ENCODE results near the gene NSUN2.

The NSUN2 gene

DNA sequence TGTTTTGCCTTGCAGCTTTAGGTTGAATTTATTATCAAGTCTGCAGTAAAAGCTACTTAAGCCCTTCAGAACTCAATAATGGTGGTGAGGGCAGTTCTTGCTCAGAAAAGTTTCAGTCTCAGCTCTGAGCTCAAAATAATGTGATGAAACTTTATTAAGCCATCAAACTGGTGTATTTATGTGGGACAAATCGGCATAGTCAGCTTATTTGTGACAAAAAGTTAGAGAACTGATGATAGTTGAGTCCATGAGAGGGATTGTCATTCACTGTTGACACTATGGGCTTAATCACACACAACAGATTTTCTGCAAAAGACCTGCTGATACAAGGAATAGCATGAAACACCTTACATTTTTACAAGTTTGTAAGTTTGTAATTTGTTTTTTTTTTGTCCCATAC, 9.8 kb upstream of the NSUN2 start:
- DNase-seq = no peak

DNA sequence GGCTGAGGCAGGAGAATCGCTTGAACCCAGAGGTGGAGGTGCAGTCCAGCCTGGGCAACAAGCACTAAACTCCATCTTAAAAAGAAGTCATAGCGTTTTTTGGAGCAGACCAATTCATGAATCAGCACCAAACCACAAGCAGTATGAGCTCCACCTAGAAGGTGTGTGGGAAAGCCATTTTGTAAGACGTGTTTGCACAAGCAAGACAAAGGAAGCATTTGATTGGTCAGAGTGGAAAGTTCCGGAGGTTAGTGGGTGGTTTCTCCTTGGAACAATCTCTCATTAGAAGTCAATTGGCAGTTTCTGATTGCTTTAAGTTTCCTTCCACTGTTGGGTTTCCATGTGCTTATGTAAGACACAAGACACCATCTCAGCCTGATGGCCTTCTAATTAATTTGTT, 5.4 kb upstream of the NSUN2 start:
- DNase-seq = no peak

DNA sequence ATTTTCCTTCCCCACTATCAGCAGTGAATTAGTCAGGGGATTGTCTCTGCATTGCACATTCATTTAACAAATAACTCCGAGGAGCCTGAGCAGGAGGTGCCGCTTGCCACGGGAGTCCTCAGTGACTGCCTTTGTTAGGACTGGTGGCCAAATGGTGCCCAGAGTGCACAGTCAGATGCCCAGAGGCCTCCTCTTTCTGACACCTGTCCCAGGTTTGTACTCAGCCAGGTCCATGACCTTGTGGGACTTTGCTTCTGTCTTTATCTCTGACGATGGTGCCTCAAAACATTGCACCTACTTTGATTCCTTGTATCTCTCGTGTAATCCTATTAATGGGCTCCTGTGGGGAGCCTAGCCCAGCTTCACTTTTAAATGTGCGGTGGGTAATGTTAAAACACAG, 4.7 kb upstream of the NSUN2 start:
- DNase-seq = no peak

DNA sequence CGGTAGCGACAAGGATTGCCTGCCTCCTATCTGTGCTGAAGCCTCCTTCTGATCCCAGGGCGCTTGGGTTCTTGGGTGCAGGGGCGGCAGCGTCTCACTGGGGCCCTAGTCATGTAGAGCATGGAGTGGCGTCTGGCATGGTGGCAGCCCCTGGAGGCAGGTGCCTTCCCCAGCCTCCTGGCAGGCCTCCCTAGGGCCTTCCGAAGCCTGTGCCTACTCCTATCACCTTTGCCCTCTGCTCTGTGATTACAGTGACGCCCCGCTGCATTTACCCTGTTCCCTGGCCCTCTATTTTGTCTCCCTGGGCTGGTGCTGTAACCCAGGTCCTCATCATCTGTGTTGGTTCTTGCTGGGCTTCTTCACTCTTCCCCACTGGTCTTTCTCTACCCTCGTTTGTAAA, 4.2 kb upstream of the NSUN2 start:
- no peak for DNase-seq

GRCh38 chr5:6636293-6636692, 3.4 kb upstream of the NSUN2 start:
- no peak for DNase-seq

GRCh38 chr5:6634788-6635430, 2.1 kb upstream of the NSUN2 start:
- DNase-seq = no peak

DNA sequence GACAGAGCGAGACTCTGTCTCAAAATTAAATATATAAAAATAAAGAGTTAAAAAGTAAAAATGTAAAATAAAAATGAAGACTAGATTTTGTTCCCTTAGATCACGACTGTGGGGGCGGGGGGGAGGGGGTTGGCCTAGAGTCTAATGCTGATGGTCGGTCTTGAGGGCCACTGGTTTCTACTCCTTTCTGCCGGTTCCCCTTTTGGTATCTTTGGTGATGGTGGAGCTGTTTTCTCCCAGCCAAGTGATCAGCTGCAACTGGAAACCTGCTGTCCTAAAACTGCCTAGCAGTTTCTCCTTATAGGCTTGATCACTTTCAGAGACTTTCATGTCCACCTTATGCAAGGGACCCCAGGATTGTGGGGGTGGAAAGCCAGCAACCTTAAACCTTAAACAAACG, 1.5 kb upstream of the NSUN2 start:
- DNase-seq = no peak

- peak; percentile 67 for DNase-seq
Observed at GRCh38 chr5:6633469-6634245, 813 bp upstream of the NSUN2 start.

DNA sequence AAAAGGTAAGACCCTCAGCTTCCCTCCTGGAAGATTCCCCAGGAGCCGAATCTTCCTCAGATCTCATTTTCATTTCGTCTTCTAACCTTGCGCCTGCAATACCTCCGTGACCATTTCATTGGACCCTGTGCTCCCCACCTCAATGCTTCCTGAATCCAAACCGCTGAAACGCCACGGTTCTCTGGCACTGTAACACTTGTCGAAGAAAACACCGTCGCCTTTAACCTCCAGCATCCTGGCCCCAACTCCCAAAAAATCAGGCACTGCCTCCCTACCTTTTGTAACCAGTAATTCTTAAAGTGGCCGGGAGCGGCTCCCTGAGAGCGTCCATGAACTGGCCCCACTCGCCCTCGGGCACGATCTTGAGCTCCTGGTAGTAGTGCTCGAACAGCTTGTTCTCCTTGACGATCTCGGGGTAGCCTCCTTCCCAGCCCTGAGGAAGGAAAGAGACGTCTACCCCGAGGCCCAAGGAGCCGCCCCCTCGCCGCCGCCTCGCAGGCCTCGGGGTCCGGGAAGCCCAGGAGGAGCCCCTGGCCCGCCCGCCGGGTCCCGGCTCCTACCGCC, 438 bp downstream of the NSUN2 start:
- no peak for DNase-seq

DNA sequence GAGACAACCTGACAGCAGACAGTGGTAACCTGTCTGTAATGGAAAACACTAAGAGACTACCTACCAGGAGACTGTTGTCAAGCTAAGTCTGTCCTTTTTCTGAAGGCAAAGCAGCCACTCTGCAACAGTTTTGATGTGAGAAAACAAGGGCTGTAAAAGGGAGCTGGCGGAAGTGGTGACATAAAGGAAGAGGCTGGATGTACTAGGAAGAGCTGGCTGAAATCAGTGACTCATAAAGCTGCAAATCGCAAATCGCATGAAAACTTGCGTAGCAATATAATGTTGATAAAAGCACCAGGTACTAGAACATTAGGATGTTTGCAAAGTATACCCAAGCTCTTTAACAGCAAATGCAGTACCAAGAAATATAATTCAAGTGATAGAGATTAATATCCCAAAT, 1.4 kb downstream of the NSUN2 start:
- no peak for DNase-seq

GRCh38 chr5:6626508-6626907, 6.3 kb downstream of the NSUN2 start:
- no peak for DNase-seq

- no peak for DNase-seq
Observed at GRCh38 chr5:6623941-6624340, 8.9 kb downstream of the NSUN2 start.

- no peak for DNase-seq
Observed at GRCh38 chr5:6623228-6623627, 9.6 kb downstream of the NSUN2 start.

DNA sequence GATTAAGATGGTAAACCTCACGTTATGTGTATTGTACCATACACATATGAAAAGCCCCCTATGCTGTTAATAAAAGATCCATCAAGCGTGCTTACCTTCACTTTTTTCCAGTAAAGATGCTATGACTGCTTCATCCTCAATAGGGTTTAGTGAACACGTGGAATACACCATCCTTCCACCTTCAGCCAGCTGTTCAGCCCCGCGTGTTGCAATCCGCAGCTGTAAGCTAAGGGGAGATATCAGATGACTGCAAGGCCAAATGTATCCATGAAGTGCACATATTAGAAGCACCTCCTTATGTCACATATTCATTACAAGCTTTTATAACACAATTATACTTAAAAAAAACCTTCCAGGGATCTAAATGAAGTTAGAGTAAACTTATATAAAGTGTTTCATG, 16.2 kb downstream of the NSUN2 start:
- DNase-seq = no peak

DNA sequence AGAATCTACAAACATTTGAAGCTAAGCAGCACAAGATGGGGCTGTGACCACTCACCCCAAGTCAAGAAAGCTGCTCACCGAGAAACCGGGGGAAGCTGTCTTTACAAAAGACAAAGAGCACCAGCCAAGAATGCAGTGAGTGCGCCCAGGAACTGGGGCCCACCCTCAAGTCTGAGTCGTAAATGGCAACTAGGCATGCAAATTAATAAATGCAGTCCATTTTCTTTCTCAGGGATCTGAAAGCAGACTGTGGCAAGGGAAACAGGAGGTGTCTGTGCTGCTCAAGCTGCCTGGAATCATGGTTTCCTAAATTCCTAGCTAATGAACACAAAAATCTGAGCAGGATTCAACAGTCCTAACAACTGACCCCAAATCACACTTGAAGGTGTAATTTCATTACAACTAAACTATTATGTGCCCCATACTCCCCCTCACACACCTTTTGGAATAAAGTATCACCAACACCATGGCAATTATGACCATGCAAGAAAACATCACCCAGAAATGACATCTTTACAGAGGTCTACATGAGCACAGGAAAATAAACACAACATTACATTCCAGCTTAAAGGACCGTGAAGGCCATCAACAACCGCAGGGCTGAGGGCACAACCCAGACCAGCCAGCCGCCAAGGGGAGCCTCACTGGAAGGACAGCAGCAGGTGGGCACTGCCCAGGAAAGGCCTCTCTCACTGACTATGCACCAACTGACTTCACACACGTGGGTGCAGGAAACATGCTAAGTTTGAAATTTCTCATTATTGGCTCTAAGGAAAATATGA, 17.6 kb downstream of the NSUN2 start:
- no peak for DNase-seq

DNA sequence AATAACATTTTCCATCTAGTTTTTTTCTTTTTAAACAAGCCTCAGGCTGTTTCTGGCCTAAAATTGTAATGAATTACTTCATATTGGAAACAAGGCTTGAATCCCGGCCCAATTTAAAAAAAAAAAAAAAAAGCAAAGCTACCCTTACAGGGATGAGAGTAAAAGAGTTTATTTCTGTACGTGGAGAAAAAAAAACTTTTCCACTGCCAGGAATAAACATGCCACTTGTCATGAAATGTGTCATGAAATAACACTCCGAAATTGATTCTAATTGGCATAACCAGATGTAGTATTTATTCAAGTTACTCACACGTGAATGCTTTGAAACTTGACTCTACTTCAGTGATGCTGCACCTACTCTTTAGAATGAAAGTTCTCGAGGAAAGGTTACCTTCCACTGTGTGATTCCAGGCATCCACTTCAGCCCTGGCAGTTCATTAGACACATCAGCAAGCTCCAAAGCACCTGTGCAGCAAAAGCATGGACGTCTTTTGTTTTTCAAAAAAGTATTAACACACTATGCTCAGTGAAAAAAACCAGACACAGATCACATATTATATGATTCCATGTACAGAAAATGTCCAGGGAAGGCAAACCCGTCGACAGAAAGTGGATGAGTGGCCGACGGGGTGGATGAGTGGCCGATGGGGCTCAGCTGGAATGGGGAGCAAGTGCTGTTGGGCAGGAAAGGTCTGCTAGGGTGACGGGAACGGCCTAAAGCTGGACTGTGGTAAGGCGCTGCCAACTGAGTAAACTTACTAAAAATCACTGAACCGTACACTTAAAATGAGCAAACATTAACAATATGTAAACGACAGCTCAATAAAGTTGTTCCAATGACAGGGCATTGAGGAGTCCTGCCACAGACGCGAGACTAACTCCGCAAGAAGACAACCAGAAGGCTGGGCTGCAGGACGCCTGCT, 21.2 kb downstream of the NSUN2 start:
- no peak for DNase-seq

DNA sequence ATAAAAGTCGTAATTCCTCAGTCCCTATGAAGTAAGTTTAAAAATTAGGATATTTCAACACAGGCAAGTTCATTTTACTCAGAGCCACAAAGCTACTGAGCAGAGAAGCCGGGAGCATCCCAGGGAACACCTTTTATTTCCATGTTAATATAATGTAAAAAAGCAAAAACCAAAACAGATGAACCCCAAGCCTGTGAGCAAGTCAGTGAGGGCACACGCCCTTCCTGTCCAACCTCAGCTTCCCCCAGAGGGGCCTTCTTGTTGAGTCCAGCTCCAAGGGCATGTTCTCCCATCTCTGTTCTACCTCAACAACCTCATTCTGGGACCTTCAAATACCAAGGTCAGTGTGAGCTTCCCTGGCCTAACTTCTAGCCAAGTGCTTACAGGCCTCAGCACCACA, 24.8 kb downstream of the NSUN2 start:
- DNase-seq = no peak

DNA sequence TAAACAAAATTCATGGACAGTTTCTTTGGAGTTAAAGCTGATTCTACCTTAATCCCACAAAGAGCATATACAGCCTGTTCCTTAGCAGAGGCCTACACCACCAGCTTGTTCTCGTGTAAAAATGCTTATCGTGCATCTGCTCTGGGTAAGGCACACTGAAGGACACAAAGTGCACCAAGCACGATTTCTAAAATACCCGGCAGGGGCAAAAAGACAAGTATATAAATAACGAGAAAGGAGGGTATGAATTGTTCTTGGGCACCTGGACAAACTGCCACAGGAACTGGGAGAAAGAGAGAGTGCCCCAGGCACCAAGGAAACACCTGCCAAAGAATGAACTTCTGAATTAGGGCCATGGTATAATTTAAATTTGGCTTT, 25.3 kb downstream of the NSUN2 start:
- no peak for DNase-seq

- no peak for DNase-seq
Observed at GRCh38 chr5:6606884-6607558, 25.8 kb downstream of the NSUN2 start.

GRCh38 chr5:6604946-6605345, 27.9 kb downstream of the NSUN2 start:
- DNase-seq = no peak

DNA sequence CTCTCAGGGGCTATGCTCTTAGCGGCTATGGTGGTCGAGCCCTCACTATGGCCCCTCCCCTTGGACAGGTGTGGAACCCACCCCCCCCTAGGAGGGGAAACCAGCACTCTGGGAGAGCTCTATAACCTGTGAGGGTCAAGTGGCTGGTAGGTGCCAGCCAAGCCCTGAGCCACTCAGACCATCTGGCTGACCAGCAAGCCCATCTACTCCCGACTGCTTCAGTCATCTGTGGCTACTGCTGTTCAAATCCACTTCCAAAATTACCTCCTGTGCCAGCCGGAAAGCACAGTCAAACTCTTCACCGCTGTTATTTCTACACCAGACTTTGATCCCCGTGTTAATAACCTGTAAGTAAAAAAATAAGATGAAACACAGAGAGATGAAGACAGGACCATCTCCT, 28.5 kb downstream of the NSUN2 start:
- DNase-seq = no peak

DNA sequence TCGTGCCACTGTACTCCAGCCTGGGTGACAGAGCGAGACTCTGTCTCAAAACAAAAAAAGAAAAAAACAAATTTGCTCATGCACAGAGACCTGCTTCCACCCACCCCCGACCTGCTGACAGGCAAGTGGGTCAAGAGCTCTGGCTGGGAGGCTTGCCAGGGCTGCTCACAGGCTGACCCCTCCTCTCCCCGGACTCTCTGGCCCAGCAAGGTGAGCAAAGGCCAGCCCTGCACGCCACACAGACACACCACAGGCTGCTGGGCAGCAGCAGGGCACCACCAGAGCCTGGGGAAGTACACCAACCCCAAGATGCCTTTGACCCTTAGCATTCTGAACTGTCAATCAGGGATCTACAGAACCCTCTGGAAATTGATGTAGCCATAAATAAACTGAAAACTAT, 29.2 kb downstream of the NSUN2 start:
- DNase-seq = no peak

Measured in NK-92 treated with Interleukin-12 subunit alpha and Interleukin-12 subunit beta, amount 100 ng/mL, for 24 hours (cell line).